Neural cell (in vitro differentiated cells): ENCODE results near the gene EXOC2. TPM values are rescaled to one million over a fixed set of nuclear protein-coding genes. Genes with fewer than 3 reads are reported as not detected.

Source experiments
- H2AFZ ChIP-seq: fragments of 200-600, 300-800 bp; sonication (generic), shearing (Covaris generic); 2 replicates; pipeline ENCODE4 v1.6.0; 2014; ENCODE audit warnings: low read depth, mild to moderate bottlenecking, antibody characterized with exemption, low read length, moderate library complexity
- H3F3A ChIP-seq: fragments of 200-600 bp; shearing (Covaris generic); 2 replicates; pipeline ENCODE4 v1.6.1; 2016; ENCODE audit warnings: mild to moderate bottlenecking, moderate library complexity, mixed read lengths, antibody characterized with exemption, low read length; ENCODE audit not compliant: insufficient read depth, poor library complexity, severe bottlenecking
- H3K27ac ChIP-seq: fragments of 200-600, 300-800 bp; sonication (generic), shearing (Covaris generic); 2 replicates; pipeline ENCODE4 v1.5.1; 2014; ENCODE audit warnings: mild to moderate bottlenecking, low read length, moderate library complexity
- H3K27me3 ChIP-seq: fragments of 300-800, 200-600 bp; sonication (generic), shearing (Covaris generic); 2 replicates; pipeline ENCODE4 v1.6.0; 2014; ENCODE audit warnings: mild to moderate bottlenecking, low read depth, low read length, moderate library complexity; ENCODE audit not compliant: insufficient read depth
- H3K36me3 ChIP-seq: fragments of 300-800, 200-600 bp; sonication (generic), shearing (Covaris generic); 2 replicates; pipeline ENCODE4 v1.5.1; 2014; ENCODE audit warnings: mild to moderate bottlenecking, antibody characterized with exemption, low read length, moderate library complexity; ENCODE audit not compliant: insufficient read depth
- H3K4me2 ChIP-seq: fragments of 300-800, 200-600 bp; sonication (generic), shearing (Covaris generic); 2 replicates; pipeline ENCODE4 v1.6.0; 2014; ENCODE audit warnings: mild to moderate bottlenecking, low read length
- H3K4me3 ChIP-seq: fragments of 300-800, 200-600 bp; sonication (generic), shearing (Covaris generic); 2 replicates; pipeline ENCODE4 v1.5.1; 2014; ENCODE audit warnings: mild to moderate bottlenecking, low read length, moderate library complexity
- H3K79me2 ChIP-seq: fragments of 200-600 bp; shearing (Covaris generic); replicated peaks from 2 replicates; pipeline ENCODE4 v1.6.0; 2014; ENCODE audit warnings: mild to moderate bottlenecking, low read length, moderate library complexity; ENCODE audit not compliant: insufficient read depth
- H3K9ac ChIP-seq: fragments of 300-800, 200-600 bp; sonication (generic), shearing (Covaris generic); 2 replicates; pipeline ENCODE4 v1.6.1; 2016; ENCODE audit warnings: mild to moderate bottlenecking, low read length, mixed read lengths
- H3K9me2 ChIP-seq: fragments of 200-600 bp; shearing (Covaris generic); 2 replicates; pipeline ENCODE4 v1.6.1; 2016; ENCODE audit warnings: mild to moderate bottlenecking, low read length, mixed read lengths; ENCODE audit not compliant: insufficient read depth
- H3K9me3 ChIP-seq: fragments of 200-600, 300-800 bp; sonication (generic), shearing (Covaris generic); 2 replicates; pipeline ENCODE4 v1.6.1; 2016; ENCODE audit warnings: mild to moderate bottlenecking, mixed run types, low read length, moderate library complexity, mixed read lengths
- H4K20me1 ChIP-seq: fragments of 200-600 bp; shearing (Covaris generic); 2 replicates; pipeline ENCODE4 v1.6.1; 2016; ENCODE audit warnings: mild to moderate bottlenecking, mixed run types; ENCODE audit not compliant: insufficient read depth
- EP300 ChIP-seq: fragments of 450-650 bp; conservative IDR thresholded peaks from 2 replicates; pipeline ENCODE4 v1.6.1; 2014; ENCODE audit warnings: antibody characterized with exemption, mild to moderate bottlenecking, moderate library complexity; ENCODE audit not compliant: poor library complexity, severe bottlenecking
- EZH2 ChIP-seq: fragments of 200-600, 300-800 bp; shearing (Covaris generic), sonication (generic); IDR thresholded peaks from 2 replicates; pipeline ENCODE4 v1.6.1; 2014; ENCODE audit warnings: antibody characterized with exemption, low read length, borderline replicate concordance, mild to moderate bottlenecking; ENCODE audit not compliant: insufficient read depth, poor library complexity, severe bottlenecking
- MXI1 ChIP-seq: fragments of 450-650 bp; conservative IDR thresholded peaks from 2 replicates; pipeline ENCODE4 v1.6.1; 2014; ENCODE audit warnings: antibody characterized with exemption, mild to moderate bottlenecking; ENCODE audit not compliant: poor library complexity, severe bottlenecking
- POLR2AphosphoS5 ChIP-seq: IDR thresholded peaks from 2 replicates; pipeline ENCODE4 v1.6.1; 2012
- RAD21 ChIP-seq: fragments of 450-650 bp; conservative IDR thresholded peaks from 2 replicates; pipeline ENCODE4 v1.6.1; 2014; ENCODE audit warnings: antibody characterized with exemption, mild to moderate bottlenecking, moderate library complexity
- SMC3 ChIP-seq: fragments of 450-650 bp; conservative IDR thresholded peaks from 2 replicates; pipeline ENCODE4 v1.6.1; 2014; ENCODE audit warnings: antibody characterized with exemption, mild to moderate bottlenecking, moderate library complexity; ENCODE audit not compliant: poor library complexity
- TAF1 ChIP-seq: IDR thresholded peaks from 2 replicates; pipeline ENCODE4 v1.6.1; 2012; ENCODE audit warnings: low read depth
- polyA plus RNA-seq: library from polyadenylated mRNA; depleted of rRNA; stranded (reverse); fragments of >200 nt; gene quantifications from 2 replicates; pipeline ENCODE4 v1.2.3, GENCODE V29; 2014
- TF ChIP-seq, protein P1 (sequence below): fragments of 450-650 bp; IDR thresholded peaks from 2 replicates; pipeline ENCODE4 v1.5.1; 2014; ENCODE audit warnings: antibody characterized with exemption, mild to moderate bottlenecking, moderate library complexity; ENCODE audit not compliant: poor library complexity, severe bottlenecking
- TF ChIP-seq, protein P2 (sequence below): IDR thresholded peaks from 2 replicates; pipeline ENCODE4 v1.6.1; 2012; ENCODE audit warnings: borderline replicate concordance

Gene EXOC2
- polyA plus RNA-seq, 1 donor from 2014 or later, result 38.6 TPM

DNA sequence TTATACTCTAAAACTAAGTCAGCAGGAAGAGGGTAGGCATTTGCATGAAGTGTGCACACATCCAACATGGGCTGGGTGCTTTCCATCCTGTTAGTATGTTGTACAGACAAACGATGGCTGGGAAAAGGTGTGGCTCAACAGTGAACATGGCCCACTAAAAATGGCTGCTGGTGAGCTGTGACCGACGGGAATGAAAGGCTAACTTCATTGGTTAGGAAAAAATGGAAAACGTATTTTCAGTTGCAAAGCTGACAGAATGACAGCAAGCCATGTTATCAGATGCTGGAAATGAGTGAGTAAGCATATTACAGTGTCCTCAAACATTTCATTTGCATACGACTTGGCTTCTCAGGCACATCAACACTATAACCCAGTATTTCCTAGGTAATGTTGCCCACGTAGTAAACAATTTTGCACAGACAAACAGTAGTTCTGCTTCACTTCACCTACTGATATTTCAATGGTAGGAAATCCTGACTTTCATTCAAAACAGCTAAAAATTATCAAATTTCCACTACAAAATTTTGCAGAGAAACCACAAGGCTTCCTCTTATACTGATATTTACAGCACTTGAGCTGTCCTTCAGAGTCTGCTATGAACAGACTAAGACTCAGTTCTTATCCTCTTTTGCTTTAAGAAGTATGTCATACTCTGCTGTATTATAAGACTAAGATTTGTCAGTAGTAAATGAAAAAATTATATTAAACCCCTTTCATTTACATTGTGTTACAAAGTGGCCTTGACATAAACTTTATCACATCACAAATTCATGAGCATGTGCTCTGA lies 202.5 kb downstream of the EXOC2 start:
- Histone ChIP-seq H3K9me2 (no peaks in the 10 kb centered on the region), H3K27me3 (no peaks in the 10 kb centered on the region), H2AFZ (no peak overlapping the region), H3F3A (no peaks in the 10 kb centered on the region), H3K27ac (no peak overlapping the region), H3K4me3 (no peak overlapping the region), H3K36me3 (no peaks in the 10 kb centered on the region), H4K20me1 (no peaks in the 10 kb centered on the region), H3K4me2 (no peak overlapping the region), H3K9ac (no peak overlapping the region), H3K79me2 (no peaks in the 10 kb centered on the region), H3K9me3 (no peaks in the 10 kb centered on the region)
- TF ChIP-seq, protein P1, sequence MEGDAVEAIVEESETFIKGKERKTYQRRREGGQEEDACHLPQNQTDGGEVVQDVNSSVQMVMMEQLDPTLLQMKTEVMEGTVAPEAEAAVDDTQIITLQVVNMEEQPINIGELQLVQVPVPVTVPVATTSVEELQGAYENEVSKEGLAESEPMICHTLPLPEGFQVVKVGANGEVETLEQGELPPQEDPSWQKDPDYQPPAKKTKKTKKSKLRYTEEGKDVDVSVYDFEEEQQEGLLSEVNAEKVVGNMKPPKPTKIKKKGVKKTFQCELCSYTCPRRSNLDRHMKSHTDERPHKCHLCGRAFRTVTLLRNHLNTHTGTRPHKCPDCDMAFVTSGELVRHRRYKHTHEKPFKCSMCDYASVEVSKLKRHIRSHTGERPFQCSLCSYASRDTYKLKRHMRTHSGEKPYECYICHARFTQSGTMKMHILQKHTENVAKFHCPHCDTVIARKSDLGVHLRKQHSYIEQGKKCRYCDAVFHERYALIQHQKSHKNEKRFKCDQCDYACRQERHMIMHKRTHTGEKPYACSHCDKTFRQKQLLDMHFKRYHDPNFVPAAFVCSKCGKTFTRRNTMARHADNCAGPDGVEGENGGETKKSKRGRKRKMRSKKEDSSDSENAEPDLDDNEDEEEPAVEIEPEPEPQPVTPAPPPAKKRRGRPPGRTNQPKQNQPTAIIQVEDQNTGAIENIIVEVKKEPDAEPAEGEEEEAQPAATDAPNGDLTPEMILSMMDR, result no peak
- TF ChIP-seq, protein P2, sequence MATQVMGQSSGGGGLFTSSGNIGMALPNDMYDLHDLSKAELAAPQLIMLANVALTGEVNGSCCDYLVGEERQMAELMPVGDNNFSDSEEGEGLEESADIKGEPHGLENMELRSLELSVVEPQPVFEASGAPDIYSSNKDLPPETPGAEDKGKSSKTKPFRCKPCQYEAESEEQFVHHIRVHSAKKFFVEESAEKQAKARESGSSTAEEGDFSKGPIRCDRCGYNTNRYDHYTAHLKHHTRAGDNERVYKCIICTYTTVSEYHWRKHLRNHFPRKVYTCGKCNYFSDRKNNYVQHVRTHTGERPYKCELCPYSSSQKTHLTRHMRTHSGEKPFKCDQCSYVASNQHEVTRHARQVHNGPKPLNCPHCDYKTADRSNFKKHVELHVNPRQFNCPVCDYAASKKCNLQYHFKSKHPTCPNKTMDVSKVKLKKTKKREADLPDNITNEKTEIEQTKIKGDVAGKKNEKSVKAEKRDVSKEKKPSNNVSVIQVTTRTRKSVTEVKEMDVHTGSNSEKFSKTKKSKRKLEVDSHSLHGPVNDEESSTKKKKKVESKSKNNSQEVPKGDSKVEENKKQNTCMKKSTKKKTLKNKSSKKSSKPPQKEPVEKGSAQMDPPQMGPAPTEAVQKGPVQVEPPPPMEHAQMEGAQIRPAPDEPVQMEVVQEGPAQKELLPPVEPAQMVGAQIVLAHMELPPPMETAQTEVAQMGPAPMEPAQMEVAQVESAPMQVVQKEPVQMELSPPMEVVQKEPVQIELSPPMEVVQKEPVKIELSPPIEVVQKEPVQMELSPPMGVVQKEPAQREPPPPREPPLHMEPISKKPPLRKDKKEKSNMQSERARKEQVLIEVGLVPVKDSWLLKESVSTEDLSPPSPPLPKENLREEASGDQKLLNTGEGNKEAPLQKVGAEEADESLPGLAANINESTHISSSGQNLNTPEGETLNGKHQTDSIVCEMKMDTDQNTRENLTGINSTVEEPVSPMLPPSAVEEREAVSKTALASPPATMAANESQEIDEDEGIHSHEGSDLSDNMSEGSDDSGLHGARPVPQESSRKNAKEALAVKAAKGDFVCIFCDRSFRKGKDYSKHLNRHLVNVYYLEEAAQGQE, result no peak
- no peak for TF ChIP-seq EP300
- TF ChIP-seq SMC3, result no peak
- TF ChIP-seq RAD21, result no peak
- TF ChIP-seq TAF1, result no peak
- no peak for TF ChIP-seq MXI1
- TF ChIP-seq EZH2, result no peak
- no peak for TF ChIP-seq POLR2AphosphoS5

DNA sequence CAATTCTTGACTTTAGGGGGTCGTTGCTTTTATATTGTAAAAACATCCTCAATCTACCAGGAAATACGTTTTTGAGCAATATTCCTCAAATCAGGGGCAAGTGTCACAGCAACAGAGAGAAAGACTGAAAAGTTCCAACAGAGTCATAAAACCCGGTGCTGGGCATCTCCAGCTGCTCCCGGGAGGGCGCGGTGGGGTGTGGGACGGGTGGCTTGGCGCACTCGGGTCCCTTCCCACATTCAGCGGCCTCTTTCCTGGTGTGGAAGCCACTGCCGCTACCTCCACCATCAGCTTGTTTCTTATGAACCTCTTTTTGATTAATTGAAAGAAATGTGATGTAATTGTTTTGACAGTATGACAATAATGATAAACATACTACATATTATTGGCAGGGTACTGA lies 203.2 kb downstream of the EXOC2 start:
- Histone ChIP-seq H4K20me1 (no peaks in the 10 kb centered on the region), H3K4me2 (no peak overlapping the region), H3K27me3 (no peaks in the 10 kb centered on the region), H2AFZ (no peak overlapping the region), H3K9me2 (no peaks in the 10 kb centered on the region), H3K4me3 (no peak overlapping the region), H3K79me2 (no peaks in the 10 kb centered on the region), H3K9ac (no peak overlapping the region), H3F3A (no peaks in the 10 kb centered on the region), H3K9me3 (no peaks in the 10 kb centered on the region), H3K36me3 (peaks cover 1% of the 10 kb centered on the region), H3K27ac (no peak overlapping the region)
- TF ChIP-seq, protein P1, result no peak
- TF ChIP-seq RAD21 (no peak), EZH2 (no peak), TAF1 (no peak), SMC3 (no peak), POLR2AphosphoS5 (no peak), MXI1 (no peak), EP300 (no peak)
- TF ChIP-seq, protein P2, result no peak
